Ectodermal cell (in vitro differentiated cells): ENCODE data around the gene TMCC2.

Experiments
- H3K27ac ChIP-seq: 2 replicates; pipeline ENCODE4 v1.7.0; 2013; ENCODE audit warnings: mild to moderate bottlenecking, low read depth, low read length; ENCODE audit not compliant: insufficient read depth, poor library complexity, severe bottlenecking
- H3K27me3 ChIP-seq: 2 replicates; pipeline ENCODE4 v1.7.0; 2013; ENCODE audit warnings: mild to moderate bottlenecking, low read length; ENCODE audit not compliant: insufficient read depth, control insufficient read depth, poor library complexity, severe bottlenecking
- H3K36me3 ChIP-seq: one replicate; pipeline ENCODE4 v1.7.0; 2013; ENCODE audit warnings: low read length; ENCODE audit not compliant: control insufficient read depth, insufficient read depth
- H3K4me1 ChIP-seq: one replicate; pipeline ENCODE4 v1.7.0; 2013; ENCODE audit warnings: low read length; ENCODE audit not compliant: control insufficient read depth, insufficient read depth
- H3K4me3 ChIP-seq: 2 replicates; pipeline ENCODE4 v1.7.0; 2013; ENCODE audit warnings: low read depth, low read length, control low read depth; ENCODE audit not compliant: insufficient read depth
- H3K9me3 ChIP-seq: 2 replicates; pipeline ENCODE4 v1.7.0; 2013; ENCODE audit warnings: mild to moderate bottlenecking, low read length, moderate library complexity; ENCODE audit not compliant: control insufficient read depth
- WGBS, 2 experiments: methylation state at CpG; one replicate each; pipeline ENCODE4 v1.1.7; 2013; ENCODE audit warnings: missing lambda C conversion rate in 2 of 2; 5-methylcytosine and 5-hydroxymethylcytosine counted together

TMCC2 gene

DNA sequence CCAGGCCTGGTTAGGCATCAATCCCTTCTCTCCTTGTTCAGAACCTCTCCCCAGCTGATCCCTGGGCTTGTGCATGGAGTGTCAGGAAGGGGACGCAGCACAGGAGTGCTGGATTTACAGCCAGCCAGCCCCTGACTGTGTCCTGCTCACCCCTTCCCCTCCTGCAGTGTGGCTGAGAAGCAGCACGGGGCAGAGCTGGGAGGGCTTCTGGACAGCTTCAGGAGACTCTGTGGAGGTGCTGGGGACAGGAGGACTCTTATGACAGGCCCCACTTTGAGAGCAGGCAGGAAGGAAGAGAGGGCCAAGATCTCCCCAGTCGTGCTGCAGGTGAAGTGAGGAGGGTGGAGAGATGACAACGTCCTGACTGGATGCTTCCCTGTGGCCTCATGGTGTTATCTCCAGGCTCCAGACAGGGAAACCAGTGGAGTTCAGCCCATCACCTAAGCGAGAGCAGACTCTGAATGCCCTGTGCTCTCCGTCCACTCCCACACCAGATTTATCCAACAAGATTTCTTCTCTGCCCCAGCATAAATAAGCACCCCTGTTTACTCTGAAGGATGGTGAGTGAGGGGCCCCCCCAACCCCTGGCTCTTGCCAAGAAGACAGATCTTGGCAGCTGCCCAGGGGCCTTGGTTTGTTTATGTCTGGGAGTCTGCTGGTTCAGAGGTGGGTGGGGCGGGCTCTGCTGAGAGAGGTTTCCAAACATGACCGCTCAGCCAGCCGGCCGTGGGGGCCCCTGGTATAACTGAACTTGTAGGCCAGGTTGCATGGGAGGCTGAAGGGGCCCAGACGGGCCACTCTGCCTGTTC is 21.3 kb downstream of the TMCC2 start:
- 84 to 87% methylated on average over 11 of the region's 11 CpGs for WGBS, 2 experiments
- Histone ChIP-seq H3K4me1 (peaks cover 17% of the 10 kb centered on the region), H3K27me3 (no peaks in the 10 kb centered on the region), H3K36me3 (no peaks in the 10 kb centered on the region), H3K27ac (peak overlapping the region; percentile 50), H3K9me3 (no peaks in the 10 kb centered on the region), H3K4me3 (no peak overlapping the region)

DNA sequence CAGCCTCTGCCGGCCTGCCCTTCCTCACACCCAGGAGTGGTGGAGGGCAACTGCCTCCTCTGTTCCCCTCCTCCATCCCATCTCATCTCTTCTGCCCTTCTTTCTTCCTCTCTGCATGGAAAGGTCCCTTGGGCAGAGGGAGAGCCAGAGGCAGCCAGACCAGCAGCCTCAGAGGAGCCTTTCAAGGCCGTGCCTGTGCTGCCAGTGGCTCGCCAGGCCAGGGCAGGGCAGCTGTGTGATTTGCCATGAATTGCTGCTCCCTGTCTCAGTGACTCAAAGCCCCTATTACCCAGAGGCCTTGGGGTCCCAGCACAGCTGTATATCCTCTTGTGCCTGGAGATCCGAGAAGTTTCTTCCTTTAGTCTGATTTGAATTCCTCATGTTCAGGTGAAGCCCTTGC is 21.9 kb downstream of the TMCC2 start:
- Histone ChIP-seq H3K4me1 (peaks cover 17% of the 10 kb centered on the region), H3K9me3 (no peaks in the 10 kb centered on the region), H3K27ac (no peak overlapping the region), H3K36me3 (no peaks in the 10 kb centered on the region), H3K4me3 (no peak overlapping the region), H3K27me3 (no peaks in the 10 kb centered on the region)
- WGBS, 2 experiments: 91 to 94% methylated on average over 4 of the region's 4 CpGs

DNA sequence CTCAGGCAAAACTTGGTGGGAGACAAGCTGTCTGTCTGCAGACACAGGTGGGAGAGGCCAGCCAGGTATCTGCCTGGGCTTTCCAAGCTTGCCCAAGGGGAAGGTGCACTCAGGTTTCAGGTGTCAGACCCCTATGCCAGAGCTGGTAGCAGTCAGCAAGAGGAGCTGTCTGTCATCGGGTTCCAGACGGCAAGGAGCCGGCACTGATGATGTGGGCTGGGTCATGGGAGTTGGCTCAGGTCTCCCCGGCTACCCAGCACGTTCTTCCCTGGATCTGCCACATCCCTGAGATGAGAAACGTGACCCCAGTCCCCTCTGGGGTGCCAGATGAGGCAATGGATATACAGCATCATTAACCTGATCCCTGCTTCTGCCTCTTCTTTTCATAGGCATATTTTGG is 23.0 kb downstream of the TMCC2 start:
- H3K4me1 ChIP-seq: peaks cover 17% of the 10 kb centered on the region
- no peak overlapping the region for H3K27ac ChIP-seq
- no peaks in the 10 kb centered on the region for H3K9me3 ChIP-seq
- WGBS, 2 experiments: 72 to 74% methylated on average over 6 of the region's 6 CpGs
- no peak overlapping the region for H3K4me3 ChIP-seq
- no peaks in the 10 kb centered on the region for H3K27me3 ChIP-seq
- H3K36me3 ChIP-seq: no peaks in the 10 kb centered on the region

- Histone ChIP-seq H3K27me3 (no peaks in the 10 kb centered on the region), H3K4me3 (no peak overlapping the region), H3K27ac (no peak overlapping the region), H3K4me1 (peaks cover 16% of the 10 kb centered on the region), H3K9me3 (no peaks in the 10 kb centered on the region), H3K36me3 (no peaks in the 10 kb centered on the region)
- WGBS, 2 experiments: 91% methylated on average over 5 of the region's 5 CpGs
Measured at GRCh38 chr1:205251576-205251975, 23.8 kb downstream of the TMCC2 start.

DNA sequence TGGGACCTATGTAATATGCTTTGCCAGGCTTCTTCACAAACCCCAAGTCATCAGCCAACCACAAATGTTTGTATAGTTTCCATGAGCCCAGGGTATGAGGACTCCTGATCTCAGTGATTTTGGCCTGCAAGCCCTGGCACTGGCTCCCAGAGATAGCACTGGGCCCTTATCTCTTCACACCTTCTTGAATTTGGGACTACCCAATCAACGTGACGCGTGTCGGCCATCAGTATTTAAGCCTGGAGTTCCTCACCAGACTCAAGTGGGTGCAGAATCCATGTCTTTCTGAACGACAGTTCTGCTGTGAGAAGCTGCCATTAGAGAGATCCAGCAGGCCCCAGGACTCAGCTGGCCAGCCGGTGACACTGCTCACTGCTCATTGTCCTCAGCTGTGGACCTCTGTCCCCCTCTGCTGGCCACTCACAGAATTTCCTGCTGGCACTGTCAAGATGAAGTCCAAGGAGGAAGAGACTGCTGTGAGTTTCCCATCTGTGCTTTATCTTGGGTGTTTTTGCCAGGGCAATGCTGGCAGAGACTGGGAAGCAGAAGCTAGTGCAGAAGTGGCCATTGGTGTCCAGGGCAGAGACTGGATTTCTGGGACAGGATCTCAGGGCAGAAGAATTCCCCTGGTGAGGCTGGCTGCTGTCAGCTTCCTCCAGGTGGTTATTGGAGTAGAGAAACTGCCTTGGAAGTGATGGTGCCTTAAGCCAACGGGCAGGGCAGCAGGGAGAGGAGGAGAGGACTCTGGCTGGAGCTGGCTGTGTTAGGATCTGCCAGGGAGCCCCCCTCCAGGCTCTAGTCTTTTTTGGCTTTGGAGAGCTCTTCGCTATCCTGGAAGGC is 28.4 kb downstream of the TMCC2 start:
- no peaks in the 10 kb centered on the region for H3K9me3 ChIP-seq
- WGBS, 2 experiments: 55% methylated on average over 8 of the region's 8 CpGs
- no peak overlapping the region for H3K27ac ChIP-seq
- H3K36me3 ChIP-seq: no peaks in the 10 kb centered on the region
- peaks cover 10% of the 10 kb centered on the region for H3K4me1 ChIP-seq
- no peak overlapping the region for H3K4me3 ChIP-seq
- H3K27me3 ChIP-seq: no peaks in the 10 kb centered on the region

- WGBS, 2 experiments: 93 to 95% methylated on average over 19 of the region's 19 CpGs
- H3K4me1 ChIP-seq: peaks cover 14% of the 10 kb centered on the region
Measured at GRCh38 chr1:205256951-205257625, 29.3 kb downstream of the TMCC2 start.

GRCh38 chr1:205257735-205258134 is 30.0 kb downstream of the TMCC2 start:
- Histone ChIP-seq H3K4me3 (no peak overlapping the region), H3K9me3 (no peaks in the 10 kb centered on the region), H3K27me3 (no peaks in the 10 kb centered on the region), H3K4me1 (peaks cover 16% of the 10 kb centered on the region), H3K27ac (no peak overlapping the region), H3K36me3 (no peaks in the 10 kb centered on the region)
- WGBS, 2 experiments: 81 to 83% methylated on average over 2 of the region's 2 CpGs

More at GRCh38 chr1:205256951-205257625, 29.3 kb downstream of the TMCC2 start:
- no peaks in the 10 kb centered on the region for H3K36me3 ChIP-seq
- H3K27me3 ChIP-seq: no peaks in the 10 kb centered on the region
- no peaks in the 10 kb centered on the region for H3K9me3 ChIP-seq
- H3K27ac ChIP-seq: no peak overlapping the region
- H3K4me3 ChIP-seq: no peak overlapping the region

DNA sequence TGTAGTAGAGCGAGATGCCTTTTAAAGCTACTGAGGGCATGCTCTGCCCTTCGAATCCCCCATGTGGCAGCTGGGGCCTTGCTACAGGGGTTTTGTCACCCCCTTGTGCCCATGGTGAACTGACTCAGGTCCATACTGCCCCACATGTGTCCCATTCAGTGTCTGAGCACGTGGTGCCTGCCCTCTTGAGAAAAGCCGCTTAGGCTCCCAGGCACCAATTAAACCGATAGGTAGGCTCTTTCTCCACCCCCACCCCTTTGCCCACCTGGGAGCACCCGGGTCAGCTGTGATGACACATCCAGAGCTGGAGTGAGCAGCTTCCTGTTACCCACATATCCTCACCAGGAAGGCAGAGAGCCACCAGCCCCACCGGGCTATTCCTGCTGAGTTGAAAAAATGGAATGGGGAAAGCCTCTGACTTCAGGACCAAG is 30.5 kb downstream of the TMCC2 start:
- Histone ChIP-seq H3K27me3 (no peaks in the 10 kb centered on the region), H3K27ac (no peak overlapping the region)
- WGBS, 2 experiments: 82% methylated on average over 7 of the region's 7 CpGs

GRCh38 chr1:205258719-205259118 is 31.0 kb downstream of the TMCC2 start:
- peaks cover 16% of the 10 kb centered on the region for H3K4me1 ChIP-seq
- H3K36me3 ChIP-seq: no peaks in the 10 kb centered on the region
- H3K27me3 ChIP-seq: no peaks in the 10 kb centered on the region
- no peaks in the 10 kb centered on the region for H3K9me3 ChIP-seq
- WGBS, 2 experiments: 89 to 90% methylated on average over 7 to 8 of the region's 8 CpGs
- H3K4me3 ChIP-seq: no peak overlapping the region
- H3K27ac ChIP-seq: no peak overlapping the region

More for the DNA sequence above, 30.5 kb downstream of the TMCC2 start:
- H3K36me3 ChIP-seq: no peaks in the 10 kb centered on the region
- H3K9me3 ChIP-seq: no peaks in the 10 kb centered on the region
- H3K4me3 ChIP-seq: no peak overlapping the region
- H3K4me1 ChIP-seq: peaks cover 16% of the 10 kb centered on the region
